ENCODE measurements around the gene ACIN1. TPM values are rescaled to one million over a fixed set of nuclear protein-coding genes. Genes with fewer than 3 reads are reported as not detected.

ACIN1 gene
- total RNA-seq, 2 donors from 2014 or later = 53.9 to 55.3 TPM

DNA sequence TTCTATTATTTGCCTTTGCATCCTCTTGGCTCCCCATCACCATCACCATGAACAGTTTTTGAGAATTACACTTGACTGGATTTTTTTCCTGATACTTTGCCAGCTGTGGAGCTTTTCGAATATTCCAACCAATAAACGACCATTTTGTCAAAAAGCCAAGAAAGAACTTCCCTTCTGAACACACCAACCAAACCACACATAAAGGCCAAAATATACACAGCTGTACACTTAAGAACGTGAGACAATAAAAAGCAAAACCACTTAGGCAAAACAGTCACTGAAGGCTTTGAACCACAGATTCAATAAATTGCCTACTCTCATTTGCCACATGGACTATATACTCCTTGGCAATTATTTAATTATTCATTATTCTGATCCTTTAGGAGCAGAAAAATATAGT is 86.1 kb downstream of the ACIN1 start:
- TF ChIP-seq, protein P1, sequence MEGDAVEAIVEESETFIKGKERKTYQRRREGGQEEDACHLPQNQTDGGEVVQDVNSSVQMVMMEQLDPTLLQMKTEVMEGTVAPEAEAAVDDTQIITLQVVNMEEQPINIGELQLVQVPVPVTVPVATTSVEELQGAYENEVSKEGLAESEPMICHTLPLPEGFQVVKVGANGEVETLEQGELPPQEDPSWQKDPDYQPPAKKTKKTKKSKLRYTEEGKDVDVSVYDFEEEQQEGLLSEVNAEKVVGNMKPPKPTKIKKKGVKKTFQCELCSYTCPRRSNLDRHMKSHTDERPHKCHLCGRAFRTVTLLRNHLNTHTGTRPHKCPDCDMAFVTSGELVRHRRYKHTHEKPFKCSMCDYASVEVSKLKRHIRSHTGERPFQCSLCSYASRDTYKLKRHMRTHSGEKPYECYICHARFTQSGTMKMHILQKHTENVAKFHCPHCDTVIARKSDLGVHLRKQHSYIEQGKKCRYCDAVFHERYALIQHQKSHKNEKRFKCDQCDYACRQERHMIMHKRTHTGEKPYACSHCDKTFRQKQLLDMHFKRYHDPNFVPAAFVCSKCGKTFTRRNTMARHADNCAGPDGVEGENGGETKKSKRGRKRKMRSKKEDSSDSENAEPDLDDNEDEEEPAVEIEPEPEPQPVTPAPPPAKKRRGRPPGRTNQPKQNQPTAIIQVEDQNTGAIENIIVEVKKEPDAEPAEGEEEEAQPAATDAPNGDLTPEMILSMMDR (IDR thresholded peaks at IDR 0.05) = no peak
- H3K27me3 ChIP-seq = no peaks in the 10 kb centered on the region
- no peak overlapping the region for H3K4me3 ChIP-seq
- H3K36me3 ChIP-seq = no peaks in the 10 kb centered on the region
- H3K9me3 ChIP-seq = no peaks in the 10 kb centered on the region
- no peak overlapping the region for H3K27ac ChIP-seq
- H3K4me1 ChIP-seq = peaks cover 0 to 17% of the 10 kb centered on the region in 2 donors
- no peak for DNase-seq (ENCODE audit: low spot score)

Other genes with a start within 250 kb of the ACIN1 start
- gene LRP10, start 223.4 kb downstream of the ACIN1 start, total RNA-seq = 100 to 1,000 TPM in 1 of 2 donors, 10 to 100 TPM in 1; 54.2 to 144 TPM
- not detected for gene REM2, start 211.9 kb downstream of the ACIN1 start, total RNA-seq
- 100 to 1,000 TPM in 1 of 2 donors, 10 to 100 TPM in 1; 76.5 to 774 TPM for gene RBM23, start 176.0 kb downstream of the ACIN1 start, total RNA-seq
- 10 to 100 TPM; 23.3 to 55.1 TPM for gene PRMT5, start 165.8 kb downstream of the ACIN1 start, total RNA-seq
- gene HAUS4, start 138.0 kb downstream of the ACIN1 start, total RNA-seq = 10 to 100 TPM; 25.8 to 28.7 TPM
- 10 to 100 TPM in 1 of 2 donors, 1 to 10 TPM in 1; 5.8 to 24.6 TPM for gene AJUBA, start 112.6 kb downstream of the ACIN1 start, total RNA-seq
- gene C14orf93, start 85.0 kb downstream of the ACIN1 start, total RNA-seq = 1 to 10 TPM; 5.0 to 6.8 TPM
- 100 to 1,000 TPM; 105 to 122 TPM for gene PSMB5, start 60.2 kb downstream of the ACIN1 start, total RNA-seq
- gene PSMB11, start 52.9 kb downstream of the ACIN1 start, total RNA-seq = not detected
- 1 to 10 TPM; 1.3 to 1.4 TPM for gene CDH24, start 37.6 kb downstream of the ACIN1 start, total RNA-seq
- 10 to 100 TPM; 13.5 to 23.7 TPM for gene C14orf119, start 369 bp upstream of the ACIN1 start, total RNA-seq
- not detected for gene CIROP, start 9.9 kb upstream of the ACIN1 start, total RNA-seq
- not detected for gene CEBPE, start 24.1 kb upstream of the ACIN1 start, total RNA-seq
- gene SLC7A8, start 88.5 kb upstream of the ACIN1 start, total RNA-seq = 10 to 100 TPM; 11.9 to 23.7 TPM
- gene RNF212B, start 142.8 kb upstream of the ACIN1 start, total RNA-seq = not detected
- gene HOMEZ, start 191.0 kb upstream of the ACIN1 start, total RNA-seq = 10 to 100 TPM in 1 of 2 donors, 1 to 10 TPM in 1; 8.5 to 10.1 TPM
- 1 to 10 TPM; 2.7 to 3.9 TPM for gene PPP1R3E, start 207.7 kb upstream of the ACIN1 start, total RNA-seq
- 10 to 100 TPM; 26.8 to 36.3 TPM for gene BCL2L2, start 211.7 kb upstream of the ACIN1 start, total RNA-seq
- 10 to 100 TPM; 26.0 to 36.1 TPM for gene PABPN1, start 226.3 kb upstream of the ACIN1 start, total RNA-seq

All from right atrium auricular region (tissue), 2 donors.